ENCODE results near the gene FAM174B.

The FAM174B gene

DNA sequence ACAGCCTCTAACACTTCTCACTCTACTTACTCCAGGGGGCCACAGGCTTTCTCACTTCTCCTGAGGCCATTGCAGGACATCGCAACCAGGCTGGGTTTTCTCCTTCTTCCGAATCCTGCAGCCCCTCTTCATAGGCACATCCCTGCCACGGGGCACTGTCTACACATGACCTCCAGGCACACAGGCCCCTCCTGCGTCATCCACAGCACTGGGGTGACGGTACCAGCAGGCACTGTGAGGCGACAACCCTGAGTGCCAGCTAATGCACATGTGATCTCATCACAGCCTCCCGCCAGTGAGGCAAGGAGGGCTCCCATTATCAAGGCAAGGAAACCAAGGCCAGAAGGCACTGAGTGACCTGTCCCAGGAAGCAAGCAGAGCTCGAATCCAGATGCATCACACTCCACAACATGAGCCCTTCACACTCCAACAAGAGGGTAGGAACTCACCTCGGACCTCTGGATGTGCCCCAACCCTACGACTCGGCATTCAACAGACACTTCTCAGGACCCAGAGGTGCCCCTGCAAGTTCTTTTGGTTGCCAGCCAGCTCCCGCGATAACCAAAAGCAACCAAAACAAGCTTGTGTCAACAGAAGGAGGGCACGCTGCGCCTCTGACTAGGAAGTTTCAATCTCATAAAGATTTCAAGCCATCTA, 16.7 kb downstream of the FAM174B start:
- Histone ChIP-seq H3K9ac (ENCODE audit: low read depth, low read length, poor library complexity, severe bottlenecking) (no peak overlapping the region), H2AFZ (ENCODE audit: low read length) (no peak overlapping the region)

DNA sequence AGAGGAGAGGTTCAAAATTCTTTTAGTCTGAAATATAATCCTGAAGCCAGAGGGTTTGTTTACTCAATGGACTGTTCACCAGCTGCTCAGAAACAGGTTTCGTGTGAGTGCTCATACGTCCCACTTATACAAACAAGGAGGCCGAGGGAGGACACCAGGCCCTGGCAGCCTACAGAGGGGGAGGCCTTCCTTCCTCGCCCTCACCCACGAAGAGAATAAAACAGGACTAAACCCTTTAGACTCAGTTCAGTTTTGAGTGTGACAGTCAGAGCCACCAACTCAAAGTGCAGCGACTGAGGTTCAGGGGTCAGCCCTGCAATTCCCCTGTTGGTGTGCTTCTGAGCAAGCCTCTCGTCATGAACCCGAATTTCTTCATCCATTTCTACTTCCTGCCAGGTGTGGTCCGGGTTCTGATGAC, 17.3 kb downstream of the FAM174B start:
- Histone ChIP-seq H3K4me2 (ENCODE audit: low read depth, low read length, poor library complexity, severe bottlenecking) (no peak overlapping the region), H3K36me3 (ENCODE audit: insufficient read depth, low read length) (no peaks in the 10 kb centered on the region), H3K4me1 (ENCODE audit: insufficient read depth, low read length, poor library complexity, severe bottlenecking) (no peaks in the 10 kb centered on the region), H3K4me3 (ENCODE audit: low read length, poor library complexity, severe bottlenecking) (no peak overlapping the region), H3K9ac (ENCODE audit: low read depth, low read length, poor library complexity, severe bottlenecking) (no peak overlapping the region), H4K20me1 (ENCODE audit: insufficient read depth, low read length, poor library complexity, severe bottlenecking) (no peaks in the 10 kb centered on the region), H3K27me3 (ENCODE audit: insufficient read depth, low read length, poor library complexity, severe bottlenecking) (no peaks in the 10 kb centered on the region), H2AFZ (ENCODE audit: low read length) (no peak overlapping the region), H3K9me3 (ENCODE audit: insufficient read depth, low read depth, low read length) (no peaks in the 10 kb centered on the region), H3F3A (ENCODE audit: low read depth) (no peaks in the 10 kb centered on the region), H3K79me2 (ENCODE audit: insufficient read depth, low read length) (no peaks in the 10 kb centered on the region), H3K9me2 (replicated peaks; ENCODE audit: low read depth, low read length) (no peaks in the 10 kb centered on the region)
- TF ChIP-seq, protein P1, sequence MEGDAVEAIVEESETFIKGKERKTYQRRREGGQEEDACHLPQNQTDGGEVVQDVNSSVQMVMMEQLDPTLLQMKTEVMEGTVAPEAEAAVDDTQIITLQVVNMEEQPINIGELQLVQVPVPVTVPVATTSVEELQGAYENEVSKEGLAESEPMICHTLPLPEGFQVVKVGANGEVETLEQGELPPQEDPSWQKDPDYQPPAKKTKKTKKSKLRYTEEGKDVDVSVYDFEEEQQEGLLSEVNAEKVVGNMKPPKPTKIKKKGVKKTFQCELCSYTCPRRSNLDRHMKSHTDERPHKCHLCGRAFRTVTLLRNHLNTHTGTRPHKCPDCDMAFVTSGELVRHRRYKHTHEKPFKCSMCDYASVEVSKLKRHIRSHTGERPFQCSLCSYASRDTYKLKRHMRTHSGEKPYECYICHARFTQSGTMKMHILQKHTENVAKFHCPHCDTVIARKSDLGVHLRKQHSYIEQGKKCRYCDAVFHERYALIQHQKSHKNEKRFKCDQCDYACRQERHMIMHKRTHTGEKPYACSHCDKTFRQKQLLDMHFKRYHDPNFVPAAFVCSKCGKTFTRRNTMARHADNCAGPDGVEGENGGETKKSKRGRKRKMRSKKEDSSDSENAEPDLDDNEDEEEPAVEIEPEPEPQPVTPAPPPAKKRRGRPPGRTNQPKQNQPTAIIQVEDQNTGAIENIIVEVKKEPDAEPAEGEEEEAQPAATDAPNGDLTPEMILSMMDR (conservative IDR thresholded peaks at IDR 0.05; ENCODE audit: low read length), result no peak
- TF ChIP-seq EZH2phosphoT487 (IDR thresholded peaks at IDR 0.05; ENCODE audit: borderline replicate concordance), result no peak

More for the DNA sequence above, 16.7 kb downstream of the FAM174B start:
- H3K4me2 ChIP-seq (ENCODE audit: low read depth, low read length, poor library complexity, severe bottlenecking), result no peak overlapping the region
- no peaks in the 10 kb centered on the region for H3K27me3 ChIP-seq (ENCODE audit: insufficient read depth, low read length, poor library complexity, severe bottlenecking)
- no peaks in the 10 kb centered on the region for H4K20me1 ChIP-seq (ENCODE audit: insufficient read depth, low read length, poor library complexity, severe bottlenecking)
- TF ChIP-seq, protein P1 (conservative IDR thresholded peaks at IDR 0.05; ENCODE audit: low read length), result no peak
- no peak for TF ChIP-seq EZH2phosphoT487 (IDR thresholded peaks at IDR 0.05; ENCODE audit: borderline replicate concordance)
- H3K4me3 ChIP-seq (ENCODE audit: low read length, poor library complexity, severe bottlenecking), result no peak overlapping the region
- H3F3A ChIP-seq (ENCODE audit: low read depth), result no peaks in the 10 kb centered on the region
- no peaks in the 10 kb centered on the region for H3K79me2 ChIP-seq (ENCODE audit: insufficient read depth, low read length)
- H3K4me1 ChIP-seq (ENCODE audit: insufficient read depth, low read length, poor library complexity, severe bottlenecking), result no peaks in the 10 kb centered on the region
- H3K9me3 ChIP-seq (ENCODE audit: insufficient read depth, low read depth, low read length), result no peaks in the 10 kb centered on the region
- no peaks in the 10 kb centered on the region for H3K36me3 ChIP-seq (ENCODE audit: insufficient read depth, low read length)
- H3K9me2 ChIP-seq (replicated peaks; ENCODE audit: low read depth, low read length), result no peaks in the 10 kb centered on the region

DNA sequence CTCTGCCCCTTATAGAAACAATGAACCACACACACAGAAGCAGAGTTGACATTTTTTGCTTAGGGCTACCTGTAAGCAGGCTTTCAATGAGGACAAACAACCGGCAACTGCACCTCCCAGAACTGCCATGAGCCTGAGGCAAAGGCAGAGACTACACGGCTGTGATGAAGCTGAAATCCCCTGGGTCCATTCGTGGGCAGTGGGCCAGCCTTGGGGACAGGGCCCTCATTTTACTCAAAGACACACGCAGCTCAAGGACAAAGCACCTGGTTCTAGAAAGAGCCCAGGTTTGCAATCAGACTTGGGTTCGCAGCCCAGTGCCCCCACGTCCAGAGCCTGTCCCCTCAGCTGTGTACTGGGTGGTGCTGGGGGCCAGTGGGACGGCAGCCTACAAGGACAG, 17.9 kb downstream of the FAM174B start:
- Histone ChIP-seq H3F3A (ENCODE audit: low read depth) (no peaks in the 10 kb centered on the region), H3K9me2 (replicated peaks; ENCODE audit: low read depth, low read length) (no peaks in the 10 kb centered on the region), H2AFZ (ENCODE audit: low read length) (no peak overlapping the region), H3K79me2 (ENCODE audit: insufficient read depth, low read length) (no peaks in the 10 kb centered on the region), H3K4me3 (ENCODE audit: low read length, poor library complexity, severe bottlenecking) (no peak overlapping the region), H3K27me3 (ENCODE audit: insufficient read depth, low read length, poor library complexity, severe bottlenecking) (no peaks in the 10 kb centered on the region), H3K9ac (ENCODE audit: low read depth, low read length, poor library complexity, severe bottlenecking) (no peak overlapping the region), H4K20me1 (ENCODE audit: insufficient read depth, low read length, poor library complexity, severe bottlenecking) (no peaks in the 10 kb centered on the region), H3K36me3 (ENCODE audit: insufficient read depth, low read length) (no peaks in the 10 kb centered on the region), H3K4me2 (ENCODE audit: low read depth, low read length, poor library complexity, severe bottlenecking) (no peak overlapping the region), H3K9me3 (ENCODE audit: insufficient read depth, low read depth, low read length) (no peaks in the 10 kb centered on the region), H3K4me1 (ENCODE audit: insufficient read depth, low read length, poor library complexity, severe bottlenecking) (no peaks in the 10 kb centered on the region)
- TF ChIP-seq, protein P1 (conservative IDR thresholded peaks at IDR 0.05; ENCODE audit: low read length), result no peak
- TF ChIP-seq EZH2phosphoT487 (IDR thresholded peaks at IDR 0.05; ENCODE audit: borderline replicate concordance), result no peak
